ENCODE data around the gene WDR37.

The WDR37 gene

DNA sequence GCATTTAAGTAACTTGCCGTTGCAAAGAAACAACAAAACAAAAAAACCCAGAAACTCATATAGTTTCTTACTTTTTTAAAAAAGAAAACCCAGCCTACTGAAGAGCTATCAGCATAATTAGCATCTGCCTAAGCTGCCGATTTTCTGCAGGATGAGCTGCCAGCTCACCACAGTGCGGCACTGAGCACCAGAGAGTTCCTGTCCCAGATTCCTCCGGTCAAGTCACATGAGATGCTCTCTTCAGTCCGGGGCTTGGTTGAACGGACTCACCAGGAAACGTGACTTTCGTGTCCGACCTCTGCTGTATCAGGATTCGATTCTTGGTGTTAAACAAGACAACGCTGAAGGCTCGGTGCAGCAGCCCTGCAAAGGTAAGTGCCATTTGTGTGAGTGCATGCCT, 33.8 kb upstream of the WDR37 start (continued):
- no peak for TF ChIP-seq ZNF423 (tag by site-specific recombination; IDR thresholded peaks at IDR 0.05)

- Histone ChIP-seq H3K4me1 (ENCODE audit: control insufficient read depth, insufficient read depth, low read length) (no peaks in the 10 kb centered on the region), H3K27ac (ENCODE audit: extremely low read depth, low read depth, low read length) (no peak overlapping the region), H3K9me3 (ENCODE audit: control insufficient read depth, insufficient read depth, low read depth, low read length) (no peaks in the 10 kb centered on the region), H3K4me3 (ENCODE audit: low read depth, low read length) (no peak overlapping the region), H3K36me3 (ENCODE audit: control insufficient read depth in 2 of 2, insufficient read depth in 1 of 2, low read length in 2 of 2) (peaks cover 3 to 16% of the 10 kb centered on the region in 2 experiments; a peak in 2 of 3 replicates)
- POLR2A ChIA-PET: no interaction called here
- CTCF ChIA-PET: interaction anchor here (0.6 to 0.7 kb wide), 2 partner anchors 34 to 51 kb away, joined by 3 read pairs; no protein-coding TSS in a partner anchor
- TF ChIP-seq ZNF610 (tag by site-specific recombination; IDR thresholded peaks at IDR 0.05; ENCODE audit: borderline replicate concordance): no peak
These were observed 32.1 kb upstream of the WDR37 start for GRCh38 chr10:1024103-1024502.

DNA sequence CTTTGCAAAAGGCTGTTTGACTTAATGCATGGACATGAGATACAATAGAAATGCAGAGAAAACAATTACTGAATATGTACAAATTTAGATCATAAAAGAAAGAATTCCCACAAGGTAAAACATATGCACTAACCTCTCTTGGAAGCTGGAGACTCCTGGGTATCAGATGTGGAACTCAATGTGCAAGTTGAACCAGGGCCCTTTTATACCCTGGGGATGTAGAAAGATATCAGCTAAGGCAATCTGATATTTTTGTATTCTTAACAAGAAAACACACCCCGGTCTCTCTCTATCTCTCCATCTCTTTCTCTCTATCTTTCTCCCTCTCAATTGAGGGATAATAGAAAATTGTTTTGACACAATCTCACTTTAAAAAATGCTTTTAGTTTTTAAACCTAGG, 30.5 kb upstream of the WDR37 start, which contains the start of gene IDI2:
TSS of gene IDI2 (minus strand) at position 177 of the 400 bp plus-strand sequence. CDS start 1,136 bp downstream, outside the sequence.
- no peaks in the 10 kb centered on the region for H3K4me1 ChIP-seq (ENCODE audit: control insufficient read depth, insufficient read depth, low read length)
- TF ChIP-seq ZNF394 (tag by site-specific recombination; IDR thresholded peaks at IDR 0.05; ENCODE audit: borderline replicate concordance) (no peak), ZNF488 (tag by site-specific recombination; IDR thresholded peaks at IDR 0.05) (no peak), ZFP37 (tag by site-specific recombination; IDR thresholded peaks at IDR 0.05) (no peak), ZNF561 (tag by site-specific recombination; IDR thresholded peaks at IDR 0.05; ENCODE audit: borderline replicate concordance) (no peak)
- H3K36me3 ChIP-seq (ENCODE audit: control insufficient read depth in 2 of 2, insufficient read depth in 1 of 2, low read length in 2 of 2): peaks cover 3% of the 10 kb centered on the region in 2 experiments; a peak in 2 of 3 replicates
- H3K27ac ChIP-seq (ENCODE audit: extremely low read depth, low read depth, low read length): no peak within 1 kb of the TSS
- ChIA-PET CTCF (no interaction called here), POLR2A (interaction anchor here (2.4 kb wide), 1 partner anchor 23 kb away, joined by 5 read pairs; the partner anchor contains the start of gene IDI1)
- no peak within 1 kb of the TSS for H3K4me3 ChIP-seq (ENCODE audit: low read depth, low read length)
- H3K9me3 ChIP-seq (ENCODE audit: control insufficient read depth, insufficient read depth, low read depth, low read length): no peaks in the 10 kb centered on the region

- peaks cover 0 to 3% of the 10 kb centered on the region in 2 experiments; a peak in 1 of 3 replicates for H3K36me3 ChIP-seq (ENCODE audit: control insufficient read depth in 2 of 2, insufficient read depth in 1 of 2, low read length in 2 of 2)
- POLR2A ChIA-PET: interaction anchor here (2.4 kb wide), 1 partner anchor 22 kb away, joined by 5 read pairs; the partner anchor contains the start of gene IDI1
- no peaks in the 10 kb centered on the region for H3K4me1 ChIP-seq (ENCODE audit: control insufficient read depth, insufficient read depth, low read length)
- H3K4me3 ChIP-seq (ENCODE audit: low read depth, low read length): no peak overlapping the region
- no peak overlapping the region for H3K27ac ChIP-seq (ENCODE audit: extremely low read depth, low read depth, low read length)
- CTCF ChIA-PET: no interaction called here
- TF ChIP-seq ZNF398 (tag by site-specific recombination; IDR thresholded peaks at IDR 0.05) (no peak), ZNF114 (tag by site-specific recombination; IDR thresholded peaks at IDR 0.05) (no peak)
- TF ChIP-seq, protein P1, sequence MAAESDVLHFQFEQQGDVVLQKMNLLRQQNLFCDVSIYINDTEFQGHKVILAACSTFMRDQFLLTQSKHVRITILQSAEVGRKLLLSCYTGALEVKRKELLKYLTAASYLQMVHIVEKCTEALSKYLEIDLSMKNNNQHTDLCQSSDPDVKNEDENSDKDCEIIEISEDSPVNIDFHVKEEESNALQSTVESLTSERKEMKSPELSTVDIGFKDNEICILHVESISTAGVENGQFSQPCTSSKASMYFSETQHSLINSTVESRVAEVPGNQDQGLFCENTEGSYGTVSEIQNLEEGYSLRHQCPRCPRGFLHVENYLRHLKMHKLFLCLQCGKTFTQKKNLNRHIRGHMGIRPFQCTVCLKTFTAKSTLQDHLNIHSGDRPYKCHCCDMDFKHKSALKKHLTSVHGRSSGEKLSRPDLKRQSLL (tag by site-specific recombination; IDR thresholded peaks at IDR 0.05): no peak
- H3K9me3 ChIP-seq (ENCODE audit: control insufficient read depth, insufficient read depth, low read depth, low read length): no peaks in the 10 kb centered on the region
These were observed 29.6 kb upstream of the WDR37 start for GRCh38 chr10:1026578-1026977.

DNA sequence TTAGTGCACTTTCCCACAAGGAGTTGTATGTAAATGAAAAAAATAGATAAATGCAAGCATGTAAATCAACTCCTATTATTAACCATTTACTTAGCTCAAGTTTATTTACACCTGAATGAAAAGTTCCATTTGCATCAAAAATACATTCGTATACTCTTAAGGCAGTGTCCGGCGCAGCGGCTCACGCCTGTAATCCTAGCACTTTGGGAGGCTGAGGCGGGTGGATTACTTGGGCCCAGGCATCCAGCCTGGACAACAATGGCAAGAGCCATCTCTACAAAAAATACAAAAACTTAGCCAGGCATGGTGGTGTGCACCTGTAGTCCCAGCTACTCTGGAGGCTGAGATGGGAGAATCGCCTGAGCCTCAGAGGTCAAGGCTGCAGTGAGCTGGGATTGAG, 26.3 kb upstream of the WDR37 start:
- Histone ChIP-seq H3K4me3 (ENCODE audit: low read depth, low read length) (no peak overlapping the region), H3K9me3 (ENCODE audit: control insufficient read depth, insufficient read depth, low read depth, low read length) (no peaks in the 10 kb centered on the region), H3K27ac (ENCODE audit: extremely low read depth, low read depth, low read length) (no peak overlapping the region), H3K4me1 (ENCODE audit: control insufficient read depth, insufficient read depth, low read length) (no peaks in the 10 kb centered on the region), H3K36me3 (ENCODE audit: control insufficient read depth in 2 of 2, insufficient read depth in 1 of 2, low read length in 2 of 2) (peaks cover 0 to 3% of the 10 kb centered on the region in 2 experiments; a peak in 1 of 3 replicates)
- POLR2A ChIA-PET: interaction anchor here (0.9 kb wide), 1 partner anchor 19 kb away, joined by 4 read pairs; no protein-coding TSS in a partner anchor
- CTCF ChIA-PET: no interaction called here
- TF ChIP-seq ZNF423 (tag by site-specific recombination; IDR thresholded peaks at IDR 0.05): no peak
- TF ChIP-seq ZNF2 (tag by site-specific recombination; IDR thresholded peaks at IDR 0.05): no peak
- TF ChIP-seq, protein P2, sequence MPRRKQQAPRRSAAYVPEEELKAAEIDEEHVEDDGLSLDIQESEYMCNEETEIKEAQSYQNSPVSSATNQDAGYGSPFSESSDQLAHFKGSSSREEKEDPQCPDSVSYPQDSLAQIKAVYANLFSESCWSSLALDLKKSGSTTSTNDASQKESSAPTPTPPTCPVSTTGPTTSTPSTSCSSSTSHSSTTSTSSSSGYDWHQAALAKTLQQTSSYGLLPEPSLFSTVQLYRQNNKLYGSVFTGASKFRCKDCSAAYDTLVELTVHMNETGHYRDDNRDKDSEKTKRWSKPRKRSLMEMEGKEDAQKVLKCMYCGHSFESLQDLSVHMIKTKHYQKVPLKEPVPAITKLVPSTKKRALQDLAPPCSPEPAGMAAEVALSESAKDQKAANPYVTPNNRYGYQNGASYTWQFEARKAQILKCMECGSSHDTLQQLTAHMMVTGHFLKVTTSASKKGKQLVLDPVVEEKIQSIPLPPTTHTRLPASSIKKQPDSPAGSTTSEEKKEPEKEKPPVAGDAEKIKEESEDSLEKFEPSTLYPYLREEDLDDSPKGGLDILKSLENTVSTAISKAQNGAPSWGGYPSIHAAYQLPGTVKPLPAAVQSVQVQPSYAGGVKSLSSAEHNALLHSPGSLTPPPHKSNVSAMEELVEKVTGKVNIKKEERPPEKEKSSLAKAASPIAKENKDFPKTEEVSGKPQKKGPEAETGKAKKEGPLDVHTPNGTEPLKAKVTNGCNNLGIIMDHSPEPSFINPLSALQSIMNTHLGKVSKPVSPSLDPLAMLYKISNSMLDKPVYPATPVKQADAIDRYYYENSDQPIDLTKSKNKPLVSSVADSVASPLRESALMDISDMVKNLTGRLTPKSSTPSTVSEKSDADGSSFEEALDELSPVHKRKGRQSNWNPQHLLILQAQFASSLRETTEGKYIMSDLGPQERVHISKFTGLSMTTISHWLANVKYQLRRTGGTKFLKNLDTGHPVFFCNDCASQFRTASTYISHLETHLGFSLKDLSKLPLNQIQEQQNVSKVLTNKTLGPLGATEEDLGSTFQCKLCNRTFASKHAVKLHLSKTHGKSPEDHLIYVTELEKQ (tag by site-specific recombination; IDR thresholded peaks at IDR 0.05; ENCODE audit: borderline replicate concordance): no peak
- TF ChIP-seq ZNF660 (tag by site-specific recombination; IDR thresholded peaks at IDR 0.05): no peak
- no peak for TF ChIP-seq RBAK (tag by site-specific recombination; IDR thresholded peaks at IDR 0.05)
- no peak for TF ChIP-seq ZNF416 (tag by site-specific recombination; IDR thresholded peaks at IDR 0.05)
- TF ChIP-seq SCRT2 (tag by site-specific recombination; IDR thresholded peaks at IDR 0.05): no peak
- TF ChIP-seq ZNF26 (tag by site-specific recombination; IDR thresholded peaks at IDR 0.05): no peak
- TF ChIP-seq ZNF677 (tag by site-specific recombination; IDR thresholded peaks at IDR 0.05): no peak

Data from HEK293 (cell line).